HFFc6 (cell line): ENCODE results near the gene USP53. TPM values are rescaled to one million over a fixed set of nuclear protein-coding genes. Genes with fewer than 3 reads are reported as not detected.

Source experiments
- DNase-seq: peaks from one replicate; pipeline ENCODE4 v3.0.0-alpha.2; 2018
- H3K27ac Mint-ChIP-seq: 2 replicates; pipeline ENCODE4 v1.8.0; 2020; ENCODE audit warnings: mild to moderate bottlenecking, mixed read lengths
- H3K27me3 Mint-ChIP-seq: 2 replicates; pipeline ENCODE4 v1.8.0; 2021; ENCODE audit warnings: mild to moderate bottlenecking, moderate library complexity, mixed read lengths; ENCODE audit not compliant: insufficient read depth
- H3K36me3 Mint-ChIP-seq: 2 replicates; pipeline ENCODE4 v1.8.0; 2021; ENCODE audit warnings: low read depth, mixed read lengths
- H3K4me1 Mint-ChIP-seq: 2 replicates; pipeline ENCODE4 v1.8.0; 2020; ENCODE audit warnings: low read depth, mixed read lengths
- H3K4me3 Mint-ChIP-seq: 2 replicates; pipeline ENCODE4 v1.8.0; 2020; ENCODE audit warnings: mild to moderate bottlenecking, moderate library complexity, mixed read lengths
- H3K9me3 Mint-ChIP-seq: 2 replicates; pipeline ENCODE4 v1.8.0; 2020; ENCODE audit warnings: mild to moderate bottlenecking, mixed read lengths
- CTCF ChIP-seq: fragments of 200-600 bp; sonication (generic); IDR thresholded peaks from 2 replicates; pipeline ENCODE4 v1.5.0; 2021; ENCODE audit warnings: antibody characterized with exemption, mild to moderate bottlenecking
- total RNA-seq, 6 experiments: library from RNA; stranded (reverse); fragmentation: NEBNext Ultra II Directional; extraction: Animal tissue kit (Norgen Biotek cat#: 25700); gene quantifications; 2 replicates in 1 of 6; 3 replicates in 5 of 6; pipeline ENCODE4 v1.2.3, GENCODE V29; 2021

USP53 gene
- total RNA-seq, 6 experiments from 2014 or later, result 113 to 187 (median 120) TPM

DNA sequence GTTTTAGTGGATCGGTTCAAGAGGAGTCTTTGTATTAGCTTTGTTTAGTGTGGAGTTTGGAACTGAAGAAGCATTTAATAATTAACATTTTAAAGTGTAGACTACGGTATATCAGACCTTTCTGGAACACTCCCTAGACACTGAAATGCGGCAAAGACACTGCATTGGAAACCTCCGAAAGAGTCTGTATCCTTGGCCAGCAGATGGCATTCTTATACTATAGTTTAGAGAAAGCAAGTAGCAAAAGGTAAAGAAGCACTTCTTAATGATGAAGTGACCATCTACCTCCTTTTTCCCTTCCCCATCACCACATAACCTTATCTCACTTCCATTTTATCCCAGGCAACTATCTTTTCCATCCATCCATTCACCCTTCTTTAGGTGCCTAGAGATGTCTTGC is 101.8 kb downstream of the USP53 start:
- Mint-ChIP-seq H3K36me3 (no peaks in the 10 kb centered on the region), H3K9me3 (no peaks in the 10 kb centered on the region), H3K4me1 (peaks cover 26% of the 10 kb centered on the region), H3K4me3 (no peak overlapping the region), H3K27me3 (no peaks in the 10 kb centered on the region), H3K27ac (peak overlapping the region; percentile 1; the same call in 1 of the 2 replicates)
- peak; percentile 73 for TF ChIP-seq CTCF
- DNase-seq, result peak; percentile 54

- peak overlapping the region; percentile 0; the same call in 1 of the 2 replicates for H3K4me3 Mint-ChIP-seq
- H3K27ac Mint-ChIP-seq, result peak overlapping the region; percentile 22
- H3K36me3 Mint-ChIP-seq, result no peaks in the 10 kb centered on the region
- no peaks in the 10 kb centered on the region for H3K27me3 Mint-ChIP-seq
- no peaks in the 10 kb centered on the region for H3K9me3 Mint-ChIP-seq
- no peak for TF ChIP-seq CTCF
- H3K4me1 Mint-ChIP-seq, result peaks cover 26% of the 10 kb centered on the region
- no peak for DNase-seq
Measured at GRCh38 chr4:119315036-119315435, 102.5 kb downstream of the USP53 start.

- Mint-ChIP-seq H3K9me3 (no peaks in the 10 kb centered on the region), H3K27me3 (0 out of 2 replicates have a peak, but pooled peaks cover 3% of the 10 kb centered on the region), H3K36me3 (no peaks in the 10 kb centered on the region), H3K4me1 (peaks cover 26% of the 10 kb centered on the region), H3K4me3 (no peak overlapping the region), H3K27ac (no peak overlapping the region)
- no peak for TF ChIP-seq CTCF
- DNase-seq, result no peak
Measured at GRCh38 chr4:119317990-119318389, 105.5 kb downstream of the USP53 start.

- no peak for DNase-seq
- no peak within 1 kb of the TSS for H3K27ac Mint-ChIP-seq
- no peaks in the 10 kb centered on the region for H3K9me3 Mint-ChIP-seq
- no peaks in the 10 kb centered on the region; the same call in 1 of the 2 replicates for H3K4me1 Mint-ChIP-seq
- no peak within 1 kb of the TSS for H3K4me3 Mint-ChIP-seq
- no peak for TF ChIP-seq CTCF
- 0 out of 2 replicates have a peak, but pooled peaks cover 3% of the 10 kb centered on the region for H3K27me3 Mint-ChIP-seq
- no peaks in the 10 kb centered on the region for H3K36me3 Mint-ChIP-seq
Measured at GRCh38 chr4:119321921-119322687, 109.6 kb downstream of the USP53 start, which contains the start of gene FABP2. Gene FABP2, minus strand, starts transcription at chr4:119322138. Its CDS starts 36 bp downstream, at chr4:119322102.

GRCh38 chr4:119328695-119329094 is 116.2 kb downstream of the USP53 start:
- no peaks in the 10 kb centered on the region for H3K9me3 Mint-ChIP-seq
- peaks cover 4% of the 10 kb centered on the region for H3K27me3 Mint-ChIP-seq
- no peak overlapping the region for H3K4me3 Mint-ChIP-seq
- TF ChIP-seq CTCF, result no peak
- H3K36me3 Mint-ChIP-seq, result no peaks in the 10 kb centered on the region
- no peak overlapping the region for H3K27ac Mint-ChIP-seq
- DNase-seq, result no peak
- no peaks in the 10 kb centered on the region for H3K4me1 Mint-ChIP-seq
